Right lobe of liver (tissue), 6 donors: Measurements from ENCODE around the gene DDX4. TPM values are rescaled to one million over a fixed set of nuclear protein-coding genes. Genes with fewer than 3 reads are reported as not detected.

Experiments used
- ATAC-seq, 4 donors: fragments of 200-7000 bp; cut with Tn5 transposase; one replicate each; pipeline ENCODE4 v1.9.1; 2020; ENCODE audit warnings: mild to moderate bottlenecking in 4 of 4, moderate library complexity in 4 of 4
- DNase-seq, 3 donors: peaks; one replicate each; pipeline ENCODE4 v3.0.0-alpha.2; 2020
- H3K27ac ChIP-seq, 3 donors: fragments of 200-600 bp; one replicate each; pipeline ENCODE4 v1.8.0; 2022
- H3K27me3 ChIP-seq, 2 donors: fragments of 200-600 bp; one replicate each; pipeline ENCODE4 v1.8.0; 2022
- H3K36me3 ChIP-seq, 4 donors: fragments of 200-600 bp; sonication (generic) in 1 of 4; one replicate each; pipeline versions ENCODE4 v1.5.1 to v1.8.0; 2017 to 2022; ENCODE audit warnings: control low read depth in 1 of 4
- H3K4me1 ChIP-seq, 4 donors: fragments of 200-600 bp; sonication (generic) in 1 of 4; one replicate each; pipeline versions ENCODE4 v1.5.1 to v1.8.0; 2017 to 2022; ENCODE audit warnings: control low read depth in 1 of 4
- H3K4me3 ChIP-seq, 3 donors: fragments of 200-600 bp; one replicate each; pipeline ENCODE4 v1.8.0; 2022
- H3K9me3 ChIP-seq, 4 donors: fragments of 200-600 bp; sonication (generic) in 1 of 4; one replicate each; pipeline versions ENCODE4 v1.5.1 to v1.8.0; 2017 to 2022; ENCODE audit warnings: control low read depth in 1 of 4
- POLR2A ChIP-seq: fragments of 450-650 bp; IDR thresholded peaks from one replicate; pipeline ENCODE4 v1.6.1; 2017; ENCODE audit warnings: antibody characterized with exemption, mild to moderate bottlenecking
- WGBS: methylation state at CpG from one replicate; pipeline ENCODE4 v1.1.6; 2018; ENCODE audit warnings: low coverage, low lambda C conversion rate; ENCODE audit not compliant: insufficient coverage; ENCODE audit errors: missing lambda C conversion rate; 5-methylcytosine and 5-hydroxymethylcytosine counted together
- intact Hi-C, 2 donors: fragments of 100-400 bp; cut with DNase I; formaldehyde crosslinking; loops; one replicate each; pipeline versions ENCODE4 v1.11.2 to v1.14.1; 2022
- total RNA-seq, 6 experiments: library from RNA; depleted of rRNA in 2 of 6; stranded (reverse); fragments of >200 nt in 2 of 6; fragmentation: NEBNext Ultra II Directional in 3 of 6; extraction: Animal tissue kit (Norgen Biotek cat#: 25700) in 3 of 6; gene quantifications; one replicate each; pipeline versions ENCODE4 v1.1.0 to v1.2.4, GENCODE V29; 2016 to 2023
- TF ChIP-seq, protein P1 (sequence below), 4 donors: fragments of 200-600 bp in 3 of 4; fragments of 450-650 bp in 1 of 4; IDR thresholded peaks; one replicate each; pipeline versions ENCODE4 v1.5.1 to v1.8.0; 2016 to 2022; ENCODE audit warnings: antibody characterized with exemption in 4 of 4, mild to moderate bottlenecking in 2 of 4
- donor health status: DM: no; HTN: yes; CAD: no.
- donor health status: DM: no; HTN: no; CAD: no.
- donor health status: DM: no; HTN: no; CAD: no.
- donor health status: DM: no; HTN: yes; CAD: no.
- donor health status: DM: no; HTN: yes; CAD: no.

The DDX4 gene
- total RNA-seq, 6 experiments from 2014 or later, result not detected

DNA sequence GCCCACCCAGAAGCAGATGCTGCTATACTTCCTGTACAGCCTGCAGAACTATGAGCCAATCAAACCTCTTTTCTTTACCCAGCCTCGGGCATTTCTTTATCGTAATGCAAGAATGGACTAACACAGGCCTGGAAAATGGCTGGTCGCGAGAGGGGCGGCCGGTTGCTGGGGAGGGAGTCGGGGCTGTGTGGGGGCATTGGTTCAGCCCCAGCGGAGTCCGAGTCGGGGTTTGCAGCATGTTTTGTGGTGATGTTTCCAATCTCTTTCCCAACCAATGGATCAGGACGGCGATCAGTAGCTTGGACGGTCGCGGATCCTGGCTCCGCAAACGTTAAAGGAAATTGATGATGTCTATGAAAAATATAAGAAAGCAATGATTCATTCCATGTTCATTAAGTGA lies 94.6 kb downstream of the DDX4 start:
- Histone ChIP-seq H3K27me3 (no peaks in the 10 kb centered on the region), H3K4me3 (no peak overlapping the region), H3K36me3 (no peaks in the 10 kb centered on the region), H3K4me1 (no peaks in the 10 kb centered on the region), H3K27ac (no peak overlapping the region), H3K9me3 (no peaks in the 10 kb centered on the region)
- WGBS, result 88% methylated on average over 9 of the region's 17 CpGs
- intact Hi-C loops, result no loop called here
- no peak for ATAC-seq
- TF ChIP-seq, protein P1, sequence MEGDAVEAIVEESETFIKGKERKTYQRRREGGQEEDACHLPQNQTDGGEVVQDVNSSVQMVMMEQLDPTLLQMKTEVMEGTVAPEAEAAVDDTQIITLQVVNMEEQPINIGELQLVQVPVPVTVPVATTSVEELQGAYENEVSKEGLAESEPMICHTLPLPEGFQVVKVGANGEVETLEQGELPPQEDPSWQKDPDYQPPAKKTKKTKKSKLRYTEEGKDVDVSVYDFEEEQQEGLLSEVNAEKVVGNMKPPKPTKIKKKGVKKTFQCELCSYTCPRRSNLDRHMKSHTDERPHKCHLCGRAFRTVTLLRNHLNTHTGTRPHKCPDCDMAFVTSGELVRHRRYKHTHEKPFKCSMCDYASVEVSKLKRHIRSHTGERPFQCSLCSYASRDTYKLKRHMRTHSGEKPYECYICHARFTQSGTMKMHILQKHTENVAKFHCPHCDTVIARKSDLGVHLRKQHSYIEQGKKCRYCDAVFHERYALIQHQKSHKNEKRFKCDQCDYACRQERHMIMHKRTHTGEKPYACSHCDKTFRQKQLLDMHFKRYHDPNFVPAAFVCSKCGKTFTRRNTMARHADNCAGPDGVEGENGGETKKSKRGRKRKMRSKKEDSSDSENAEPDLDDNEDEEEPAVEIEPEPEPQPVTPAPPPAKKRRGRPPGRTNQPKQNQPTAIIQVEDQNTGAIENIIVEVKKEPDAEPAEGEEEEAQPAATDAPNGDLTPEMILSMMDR (IDR thresholded peaks at IDR 0.05), result no peak
- DNase-seq, result no peak

DNA sequence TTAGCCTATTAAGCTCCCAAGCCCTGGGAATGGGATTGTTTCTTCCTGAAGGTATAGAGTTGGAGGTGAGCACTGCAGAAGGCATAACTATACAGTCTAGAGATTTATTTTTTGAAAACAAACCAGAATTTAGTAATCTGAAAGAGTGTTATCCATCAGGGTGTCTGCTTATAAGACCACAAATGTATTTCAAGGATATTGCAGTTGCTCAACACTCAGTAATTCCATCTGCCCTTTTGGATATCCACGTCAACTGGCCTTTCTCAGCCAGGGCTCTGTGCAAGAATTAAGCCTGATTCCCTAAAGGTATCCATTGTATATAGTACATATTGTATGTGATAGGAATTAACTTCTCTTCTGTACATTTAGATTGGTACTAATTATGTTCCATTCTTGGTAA lies 98.3 kb downstream of the DDX4 start:
- Histone ChIP-seq H3K36me3 (no peaks in the 10 kb centered on the region), H3K9me3 (no peaks in the 10 kb centered on the region), H3K4me3 (no peak overlapping the region), H3K4me1 (no peaks in the 10 kb centered on the region), H3K27me3 (no peaks in the 10 kb centered on the region), H3K27ac (no peak overlapping the region)
- DNase-seq, result no peak
- TF ChIP-seq POLR2A, result no peak
- TF ChIP-seq, protein P1 (IDR thresholded peaks at IDR 0.05), result no peak
- ATAC-seq, result no peak
- 50% methylated on average over 1 of the region's 1 CpG for WGBS
- intact Hi-C loops, result no loop called here

DNA sequence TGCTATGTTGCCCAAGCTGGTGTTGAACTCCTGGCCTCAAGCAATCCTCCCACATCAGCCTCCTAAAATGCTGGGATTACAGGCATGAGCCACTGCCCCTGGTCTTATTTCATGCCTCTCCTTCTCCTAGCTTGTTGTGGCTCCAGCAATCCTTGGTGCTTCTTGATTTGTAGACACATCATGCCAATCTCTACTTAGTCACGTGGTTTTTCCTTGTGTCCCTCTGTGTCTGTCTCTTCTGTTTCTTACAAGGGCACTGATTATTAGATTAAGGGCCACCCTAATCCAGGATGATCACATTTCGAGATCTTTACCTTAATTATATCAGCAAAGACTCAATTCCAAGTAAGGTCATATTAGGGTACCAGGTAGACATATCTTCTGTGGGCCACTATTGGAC lies 104.1 kb downstream of the DDX4 start:
- Histone ChIP-seq H3K27me3 (no peaks in the 10 kb centered on the region), H3K9me3 (no peaks in the 10 kb centered on the region), H3K4me3 (no peak overlapping the region), H3K4me1 (no peaks in the 10 kb centered on the region), H3K36me3 (no peaks in the 10 kb centered on the region), H3K27ac (no peak overlapping the region)
- intact Hi-C loops, result no loop called here
- whole genome bisulfite sequencing, result 46% methylated on average over 2 of the region's 2 CpGs
- TF ChIP-seq, protein P1 (IDR thresholded peaks at IDR 0.05), result no peak
- no peak for TF ChIP-seq POLR2A
- DNase-seq (no peak), ATAC-seq (no peak)

DNA sequence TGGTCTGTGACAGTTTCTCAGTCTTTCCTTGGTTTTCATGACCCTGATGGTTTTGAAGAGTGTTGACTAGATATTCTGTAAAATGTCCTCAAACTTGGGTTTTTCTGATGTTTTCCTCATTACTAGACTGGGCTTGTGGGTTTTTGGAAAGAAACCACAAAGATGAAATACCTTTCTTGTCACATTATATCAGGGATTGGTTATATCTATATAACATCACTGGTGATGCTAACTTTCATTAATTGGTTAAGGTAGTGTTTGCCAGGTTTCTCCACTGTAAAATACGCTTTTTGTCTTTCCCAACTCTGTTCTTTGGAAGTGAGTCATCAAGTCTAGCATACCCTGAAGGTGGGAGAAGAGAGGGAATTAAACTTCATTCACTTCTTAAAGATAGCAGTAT lies 110.0 kb downstream of the DDX4 start:
- ATAC-seq (no peak), DNase-seq (no peak)
- no peaks in the 10 kb centered on the region for H3K36me3 ChIP-seq
- 56% methylated on average over 1 of the region's 1 CpG for WGBS
- H3K9me3 ChIP-seq, result no peaks in the 10 kb centered on the region
- no peak overlapping the region for H3K27ac ChIP-seq
- H3K4me3 ChIP-seq, result no peak overlapping the region
- no peaks in the 10 kb centered on the region for H3K27me3 ChIP-seq
- H3K4me1 ChIP-seq, result no peaks in the 10 kb centered on the region
- TF ChIP-seq, protein P1 (IDR thresholded peaks at IDR 0.05), result no peak
- TF ChIP-seq POLR2A, result no peak
- intact Hi-C loops, result no loop called here

DNA sequence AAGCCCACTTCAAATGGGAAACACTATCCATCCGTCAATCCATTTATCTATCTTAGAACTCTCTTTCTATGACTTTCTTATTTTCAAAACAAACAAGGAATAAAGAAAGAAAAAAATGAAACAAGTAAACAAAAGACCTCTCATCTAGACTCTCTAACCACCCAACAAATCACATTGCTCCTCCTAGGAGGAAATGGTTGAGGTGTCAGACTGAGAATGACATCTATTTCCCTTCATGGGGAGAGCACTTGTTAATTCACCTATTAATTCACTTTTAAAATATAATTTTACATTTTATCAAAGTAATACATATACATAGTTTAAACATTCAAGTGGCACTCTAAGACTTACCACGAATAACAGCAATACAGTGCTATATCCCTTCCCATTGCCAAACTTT lies 110.9 kb downstream of the DDX4 start:
- intact Hi-C loops, result no loop called here
- Histone ChIP-seq H3K4me1 (no peaks in the 10 kb centered on the region), H3K27ac (no peak overlapping the region), H3K9me3 (no peaks in the 10 kb centered on the region), H3K4me3 (no peak overlapping the region), H3K27me3 (no peaks in the 10 kb centered on the region), H3K36me3 (no peaks in the 10 kb centered on the region)
- no peak for DNase-seq
- TF ChIP-seq, protein P1 (IDR thresholded peaks at IDR 0.05), result no peak
- no peak for TF ChIP-seq POLR2A
- 69% methylated on average over 2 of the region's 2 CpGs for WGBS
- no peak for ATAC-seq
